SU-DHL-6 (cell line): ENCODE results near the gene NLRP3.
"Not testable (repeated sequence)": the region's sequence is repeated elsewhere in the genome, so short reads cannot be mapped to it uniquely, and the experiment has no call there.

Source experiments
- CTCF ChIP-seq: fragments of 200-600 bp; sonication (generic); IDR thresholded peaks from one replicate; pipeline ENCODE4 v1.5.1; 2017; ENCODE audit warnings: antibody characterized with exemption, mild to moderate bottlenecking, low read length, moderate library complexity; ENCODE audit not compliant: insufficient read depth, poor library complexity, severe bottlenecking
- EZH2phosphoT487 ChIP-seq: fragments of 200-600 bp; sonication (generic), shearing (Covaris generic); conservative IDR thresholded peaks from 2 replicates; pipeline ENCODE4 v1.6.1; 2018; ENCODE audit warnings: mild to moderate bottlenecking, antibody characterized with exemption, low read length, moderate library complexity, mixed read lengths

GRCh38 chr1:247470942-247471429, 55.0 kb downstream of the NLRP3 start:
- TF ChIP-seq CTCF, EZH2phosphoT487: not testable (repeated sequence)
